ENCODE results near the gene SCYGR8. TPM values are rescaled to one million over a fixed set of nuclear protein-coding genes. Genes with fewer than 3 reads are reported as not detected.

SCYGR8 gene
- total RNA-seq, 1 experiment from 2014 or later, result not detected

DNA sequence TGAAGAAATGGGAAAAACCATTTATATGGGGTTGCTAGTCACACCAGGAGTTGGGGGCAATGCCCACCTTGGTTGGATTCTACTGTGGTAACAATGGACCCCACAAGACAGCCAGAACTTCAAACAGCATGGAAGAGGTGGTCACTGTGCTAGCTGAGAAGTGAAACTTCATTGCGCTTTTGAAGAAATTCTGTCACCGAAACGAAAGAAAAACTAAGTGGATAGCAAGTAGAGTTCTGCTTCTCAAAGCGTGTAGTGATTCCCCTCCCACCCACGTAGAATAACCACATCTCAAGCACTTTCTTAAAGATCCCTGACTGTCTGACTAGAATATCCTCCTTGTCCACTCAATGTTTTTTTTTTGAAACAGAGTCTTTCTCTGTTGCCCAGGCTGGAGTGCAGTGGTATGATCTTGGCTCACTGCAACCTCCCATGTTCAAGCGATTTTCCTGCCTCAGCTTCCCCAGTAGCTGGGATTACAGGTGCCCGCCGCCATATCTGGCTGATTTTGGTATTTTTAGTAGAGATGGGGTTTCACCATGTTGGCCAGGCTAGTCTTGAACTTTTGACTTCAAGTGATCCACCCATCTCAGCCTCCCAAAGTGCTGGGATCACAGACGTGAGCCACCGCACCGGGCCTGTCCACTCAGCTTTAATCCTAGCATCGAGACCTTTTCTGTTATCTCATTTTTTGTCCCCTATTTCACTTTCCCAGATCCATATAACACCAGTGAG, 37.9 kb downstream of the SCYGR8 start:
- TF ChIP-seq, protein P1, sequence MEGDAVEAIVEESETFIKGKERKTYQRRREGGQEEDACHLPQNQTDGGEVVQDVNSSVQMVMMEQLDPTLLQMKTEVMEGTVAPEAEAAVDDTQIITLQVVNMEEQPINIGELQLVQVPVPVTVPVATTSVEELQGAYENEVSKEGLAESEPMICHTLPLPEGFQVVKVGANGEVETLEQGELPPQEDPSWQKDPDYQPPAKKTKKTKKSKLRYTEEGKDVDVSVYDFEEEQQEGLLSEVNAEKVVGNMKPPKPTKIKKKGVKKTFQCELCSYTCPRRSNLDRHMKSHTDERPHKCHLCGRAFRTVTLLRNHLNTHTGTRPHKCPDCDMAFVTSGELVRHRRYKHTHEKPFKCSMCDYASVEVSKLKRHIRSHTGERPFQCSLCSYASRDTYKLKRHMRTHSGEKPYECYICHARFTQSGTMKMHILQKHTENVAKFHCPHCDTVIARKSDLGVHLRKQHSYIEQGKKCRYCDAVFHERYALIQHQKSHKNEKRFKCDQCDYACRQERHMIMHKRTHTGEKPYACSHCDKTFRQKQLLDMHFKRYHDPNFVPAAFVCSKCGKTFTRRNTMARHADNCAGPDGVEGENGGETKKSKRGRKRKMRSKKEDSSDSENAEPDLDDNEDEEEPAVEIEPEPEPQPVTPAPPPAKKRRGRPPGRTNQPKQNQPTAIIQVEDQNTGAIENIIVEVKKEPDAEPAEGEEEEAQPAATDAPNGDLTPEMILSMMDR (IDR thresholded peaks at IDR 0.05; ENCODE audit: unreplicated experiment), result no peak
- intact Hi-C loops (cut with micrococcal nuclease; ENCODE audit: unreplicated experiment), result no loop called here
- H3K27ac Mint-ChIP-seq (ENCODE audit: unreplicated experiment), result no peak overlapping the region
- peaks cover 40% of the 10 kb centered on the region for H3K4me1 Mint-ChIP-seq (ENCODE audit: low read depth, unreplicated experiment)
- no peak for DNase-seq
- no peaks in the 10 kb centered on the region for H3K27me3 Mint-ChIP-seq (ENCODE audit: unreplicated experiment)
- no peak overlapping the region for H3K4me3 Mint-ChIP-seq (ENCODE audit: low read depth, unreplicated experiment)
- no peaks in the 10 kb centered on the region for H3K9me3 Mint-ChIP-seq (ENCODE audit: low read depth, unreplicated experiment)
- CTCF ChIA-PET, result interaction anchor here (0.6 to 1.1 kb wide), 2 partner anchors 10 to 273 kb away, joined by 3 read pairs; no protein-coding TSS in a partner anchor
- no TSS peak for BruUV-seq (replicated peaks)
- H3K36me3 Mint-ChIP-seq (ENCODE audit: insufficient read depth, unreplicated experiment), result no peaks in the 10 kb centered on the region

DNA sequence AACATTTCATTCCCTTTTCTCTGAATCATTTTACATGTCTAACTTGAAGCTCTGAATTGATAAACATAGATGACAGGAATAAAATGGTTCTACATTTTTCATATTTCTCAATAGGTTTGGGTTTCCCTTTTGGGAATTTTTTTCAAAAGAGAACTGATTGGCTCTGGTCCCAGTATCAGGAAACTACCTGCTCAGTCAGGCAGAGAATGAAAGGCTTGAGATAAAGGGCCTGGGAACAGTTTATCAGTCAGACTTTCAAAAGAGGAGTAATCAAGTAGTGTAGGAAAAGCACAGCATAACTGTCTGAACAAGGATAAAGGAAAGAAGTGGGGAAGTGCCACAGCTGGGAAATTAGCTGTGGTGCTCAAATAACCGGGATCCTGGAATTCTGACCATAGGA, 39.6 kb downstream of the SCYGR8 start:
- no peak for DNase-seq
- H3K27me3 Mint-ChIP-seq (ENCODE audit: unreplicated experiment), result no peaks in the 10 kb centered on the region
- H3K4me1 Mint-ChIP-seq (ENCODE audit: low read depth, unreplicated experiment), result peaks cover 57% of the 10 kb centered on the region
- intact Hi-C loops (cut with micrococcal nuclease; ENCODE audit: unreplicated experiment), result no loop called here
- CTCF ChIA-PET, result no interaction called here
- TF ChIP-seq, protein P1 (IDR thresholded peaks at IDR 0.05; ENCODE audit: unreplicated experiment), result no peak
- BruUV-seq (replicated peaks), result no TSS peak
- H3K27ac Mint-ChIP-seq (ENCODE audit: unreplicated experiment), result peak overlapping the region; percentile 27
- no peak overlapping the region for H3K4me3 Mint-ChIP-seq (ENCODE audit: low read depth, unreplicated experiment)
- no peaks in the 10 kb centered on the region for H3K9me3 Mint-ChIP-seq (ENCODE audit: low read depth, unreplicated experiment)
- no peaks in the 10 kb centered on the region for H3K36me3 Mint-ChIP-seq (ENCODE audit: insufficient read depth, unreplicated experiment)

DNA sequence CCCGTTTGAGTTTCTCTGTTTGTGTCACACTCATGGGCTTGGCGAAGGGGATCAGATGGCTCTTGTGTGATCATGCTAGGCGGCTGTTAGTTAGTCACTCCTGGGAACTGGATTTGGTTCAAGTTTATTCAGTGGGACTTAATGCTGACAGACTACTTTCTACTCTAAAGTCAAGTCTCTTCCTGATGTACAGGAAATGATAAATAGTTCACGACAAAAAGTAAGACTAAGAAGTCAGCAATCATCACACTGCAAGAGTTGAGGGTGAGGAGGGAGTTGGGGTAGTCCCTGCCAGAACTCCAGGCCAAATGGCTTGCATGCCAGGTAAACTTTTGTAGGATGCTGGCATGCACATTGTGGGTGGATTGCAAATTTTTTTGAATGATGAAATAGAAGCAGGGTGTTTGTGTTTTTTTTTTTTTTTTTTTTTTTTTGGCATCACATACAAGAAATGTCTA, 42.9 kb downstream of the SCYGR8 start:
- CTCF ChIA-PET, result no interaction called here

DNA sequence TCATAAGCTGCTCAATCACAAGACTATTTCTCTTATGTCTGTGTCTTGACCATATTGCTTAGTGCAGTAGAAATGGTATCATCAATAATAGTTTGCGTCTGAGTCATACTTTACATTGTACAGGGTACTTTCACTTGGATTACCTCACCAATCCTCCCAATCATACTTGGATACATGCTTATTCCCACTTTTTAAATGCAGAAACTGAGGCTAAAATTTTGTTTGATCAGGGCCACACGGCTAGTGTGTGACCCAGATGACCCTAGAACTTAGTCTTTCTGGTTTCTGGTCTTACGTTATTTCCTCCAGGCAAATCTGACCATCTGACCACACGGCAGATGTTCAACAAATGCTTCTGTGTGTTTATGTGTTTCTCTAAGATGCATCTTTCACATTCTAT, 44.1 kb downstream of the SCYGR8 start:
- Mint-ChIP-seq H3K9me3 (ENCODE audit: low read depth, unreplicated experiment) (no peaks in the 10 kb centered on the region), H3K27ac (ENCODE audit: unreplicated experiment) (peak overlapping the region; percentile 25), H3K4me1 (ENCODE audit: low read depth, unreplicated experiment) (peaks cover 48% of the 10 kb centered on the region), H3K27me3 (ENCODE audit: unreplicated experiment) (no peaks in the 10 kb centered on the region), H3K4me3 (ENCODE audit: low read depth, unreplicated experiment) (no peak overlapping the region), H3K36me3 (ENCODE audit: insufficient read depth, unreplicated experiment) (no peaks in the 10 kb centered on the region)
- BruUV-seq (replicated peaks), result no TSS peak
- TF ChIP-seq, protein P1 (IDR thresholded peaks at IDR 0.05; ENCODE audit: unreplicated experiment), result no peak
- CTCF ChIA-PET, result interaction anchor here (1.1 kb wide), 1 partner anchor 14 kb away, joined by 3 read pairs; no protein-coding TSS in a partner anchor
- no peak for DNase-seq
- intact Hi-C loops (cut with micrococcal nuclease; ENCODE audit: unreplicated experiment), result no loop called here

More for the DNA sequence above, 42.9 kb downstream of the SCYGR8 start:
- BruUV-seq (replicated peaks), result no TSS peak
- Mint-ChIP-seq H3K9me3 (ENCODE audit: low read depth, unreplicated experiment) (no peaks in the 10 kb centered on the region), H3K27ac (ENCODE audit: unreplicated experiment) (peak overlapping the region; percentile 25), H3K27me3 (ENCODE audit: unreplicated experiment) (no peaks in the 10 kb centered on the region), H3K4me1 (ENCODE audit: low read depth, unreplicated experiment) (peaks cover 48% of the 10 kb centered on the region), H3K36me3 (ENCODE audit: insufficient read depth, unreplicated experiment) (no peaks in the 10 kb centered on the region), H3K4me3 (ENCODE audit: low read depth, unreplicated experiment) (no peak overlapping the region)
- intact Hi-C loops (cut with micrococcal nuclease; ENCODE audit: unreplicated experiment), result no loop called here
- DNase-seq, result no peak
- TF ChIP-seq, protein P1 (IDR thresholded peaks at IDR 0.05; ENCODE audit: unreplicated experiment), result no peak
